Sciatic nerve (tissue), 2 donors: ENCODE results near the gene TMEM38B. TPM values are rescaled to one million over a fixed set of nuclear protein-coding genes. Genes with fewer than 3 reads are reported as not detected.
"Not testable (repeated sequence)": the region's sequence is repeated elsewhere in the genome, so short reads cannot be mapped to it uniquely, and the experiment has no call there.

Source experiments
- ATAC-seq: fragments of 200-7000 bp; cut with Tn5 transposase; one replicate; pipeline ENCODE4 v1.9.1; 2020; ENCODE audit warnings: mild to moderate bottlenecking, moderate library complexity
- DNase-seq: peaks from one replicate; pipeline ENCODE4 v3.0.0-alpha.2; 2020; ENCODE audit warnings: low spot score
- intact Hi-C: fragments of 100-400 bp; cut with DNase I; formaldehyde crosslinking; loops from one replicate; pipeline ENCODE4 v1.14.2; 2022
- total RNA-seq: library from RNA; stranded (reverse); fragmentation: NEBNext Ultra II Directional; extraction: Animal tissue kit (Norgen Biotek cat#: 25700); gene quantifications from one replicate; pipeline ENCODE4 v1.2.1, GENCODE V29; 2021
- donor health status: DM: no; HTN: no; CAD: no.
- donor health status: DM: no; HTN: no; CAD: no.

TMEM38B gene
- total RNA-seq, 1 donor from 2014 or later: 9.5 TPM

DNA sequence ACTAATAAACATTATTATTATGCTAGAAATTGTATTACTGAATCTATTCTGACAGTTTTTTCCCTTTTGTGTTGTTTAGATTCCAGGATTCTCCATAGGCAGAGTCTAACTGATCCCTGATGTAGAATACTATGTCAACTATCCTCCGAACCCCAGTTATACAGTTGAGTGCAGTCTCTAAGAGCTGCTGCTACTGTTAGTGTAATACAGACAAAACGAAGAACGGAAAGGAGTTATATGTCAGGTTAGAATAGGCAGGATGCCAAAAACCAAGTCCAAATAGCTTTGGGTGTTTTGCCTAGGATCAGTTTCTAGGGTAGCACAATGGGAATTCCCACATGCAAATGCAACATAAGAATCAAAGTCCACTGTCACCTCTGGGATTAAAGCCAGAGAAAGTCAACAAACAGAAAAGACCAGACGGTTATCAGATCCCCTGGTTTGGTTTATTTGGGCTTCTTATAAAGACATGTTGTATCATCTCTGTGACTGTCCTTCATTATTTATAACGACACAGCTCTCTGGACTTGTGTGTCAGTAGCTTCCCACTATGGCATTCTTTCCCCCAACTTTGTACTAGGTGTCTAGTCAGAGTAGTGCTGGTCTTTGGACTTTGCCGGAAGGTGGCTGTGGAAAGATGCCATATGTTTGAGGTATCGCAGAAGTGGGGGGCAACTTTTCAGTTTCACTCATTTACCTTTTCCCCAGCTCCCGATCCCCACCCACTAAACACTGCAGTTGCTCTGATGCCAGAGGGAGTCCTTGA lies 14.9 kb upstream of the TMEM38B start:
- intact Hi-C loops: no loop called here
- ATAC-seq: no peak
- DNase-seq: no peak

DNA sequence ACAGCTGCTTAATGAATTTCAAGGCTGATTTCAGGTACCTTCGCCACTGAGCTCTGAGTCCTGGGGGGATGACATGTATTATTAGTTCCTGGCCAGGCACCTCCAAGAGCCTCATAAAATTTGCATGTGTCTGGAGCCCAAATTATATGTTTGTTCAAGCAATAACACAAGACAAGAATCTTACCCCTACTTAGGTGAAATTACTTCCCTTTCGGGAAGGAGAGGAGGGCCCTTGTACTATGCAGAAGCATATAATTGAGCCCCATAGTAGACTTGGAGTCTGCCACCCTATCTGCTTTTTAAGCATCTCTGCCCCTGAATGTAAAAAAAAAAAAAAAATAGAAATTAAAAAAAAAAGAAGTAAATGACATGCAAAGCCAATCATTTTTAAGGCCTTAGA lies 13.0 kb upstream of the TMEM38B start:
- intact Hi-C loops: no loop called here
- no peak for DNase-seq
- no peak for ATAC-seq

DNA sequence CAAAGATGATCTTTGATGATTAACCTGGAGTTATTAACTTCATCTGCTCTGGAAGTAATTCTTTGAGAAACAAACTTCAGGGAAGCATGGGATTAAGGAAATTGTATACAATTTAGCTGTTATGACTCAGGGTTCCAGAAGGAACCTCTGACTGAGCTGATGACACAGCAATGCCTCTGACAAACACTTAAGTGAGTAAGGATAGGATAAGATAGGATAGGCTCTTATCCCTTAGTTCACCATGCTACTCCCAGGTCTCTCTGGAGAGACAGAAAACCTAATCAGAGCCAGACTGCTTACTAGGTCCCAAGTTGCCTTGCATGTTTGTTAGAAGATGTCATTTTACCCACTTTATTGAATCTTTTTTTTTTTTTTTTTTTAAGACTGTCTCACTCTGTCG lies 12.6 kb upstream of the TMEM38B start:
- intact Hi-C loops: no loop called here
- no peak for DNase-seq
- no peak for ATAC-seq

DNA sequence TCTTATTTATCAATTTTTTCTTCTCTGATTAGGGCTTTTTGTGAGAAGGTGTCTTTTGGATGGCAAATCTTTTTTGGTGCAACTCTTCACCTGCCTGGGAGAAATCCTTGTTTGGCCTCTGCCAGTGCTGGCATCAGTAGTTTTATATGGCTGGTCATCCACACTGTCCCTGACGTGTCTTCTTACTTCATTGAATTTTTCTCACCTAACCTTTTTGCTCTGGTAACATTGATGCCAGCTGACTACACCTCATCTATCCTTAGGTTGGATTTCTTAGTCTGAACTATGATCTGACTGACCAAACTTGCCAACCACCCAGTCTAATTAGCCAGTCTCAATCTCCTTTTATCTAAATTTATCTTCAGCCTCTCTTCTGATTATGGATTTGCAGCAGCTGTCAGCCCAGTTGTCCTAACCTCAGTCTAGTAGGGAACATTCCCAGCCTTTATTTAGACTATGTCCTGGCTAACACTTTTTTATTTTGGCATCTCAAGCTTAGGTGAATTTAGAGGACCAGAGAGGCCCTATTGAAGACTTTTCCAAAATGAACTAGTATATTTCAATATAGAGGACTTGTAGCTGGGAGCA lies 10.6 kb upstream of the TMEM38B start:
- no peak for ATAC-seq
- intact Hi-C loops: no loop called here
- no peak for DNase-seq

DNA sequence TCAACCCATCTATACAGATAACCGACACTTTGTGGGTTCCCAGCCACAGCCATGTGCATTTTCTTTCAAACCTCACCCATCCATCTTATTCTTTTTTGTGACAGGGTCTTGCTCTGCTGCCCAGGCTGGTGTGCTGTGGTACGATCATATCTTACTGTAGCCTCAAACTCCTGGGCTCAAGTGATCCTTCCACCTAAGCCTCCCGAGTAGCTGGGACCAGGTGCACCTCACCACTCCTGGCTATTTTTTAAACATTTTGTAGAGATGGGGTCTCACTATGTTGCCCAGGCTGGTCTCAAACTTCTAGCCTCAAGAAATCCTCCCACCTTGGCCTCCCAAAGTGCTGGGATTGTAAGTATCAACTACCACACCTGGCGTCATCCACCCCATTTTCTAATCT lies 7.4 kb upstream of the TMEM38B start:
- no peak for DNase-seq
- intact Hi-C loops: no loop called here
- no peak for ATAC-seq

GRCh38 chr9:105690742-105691141 lies 3.6 kb upstream of the TMEM38B start:
- intact Hi-C loops: no loop called here
- DNase-seq (no peak), ATAC-seq (no peak)

DNA sequence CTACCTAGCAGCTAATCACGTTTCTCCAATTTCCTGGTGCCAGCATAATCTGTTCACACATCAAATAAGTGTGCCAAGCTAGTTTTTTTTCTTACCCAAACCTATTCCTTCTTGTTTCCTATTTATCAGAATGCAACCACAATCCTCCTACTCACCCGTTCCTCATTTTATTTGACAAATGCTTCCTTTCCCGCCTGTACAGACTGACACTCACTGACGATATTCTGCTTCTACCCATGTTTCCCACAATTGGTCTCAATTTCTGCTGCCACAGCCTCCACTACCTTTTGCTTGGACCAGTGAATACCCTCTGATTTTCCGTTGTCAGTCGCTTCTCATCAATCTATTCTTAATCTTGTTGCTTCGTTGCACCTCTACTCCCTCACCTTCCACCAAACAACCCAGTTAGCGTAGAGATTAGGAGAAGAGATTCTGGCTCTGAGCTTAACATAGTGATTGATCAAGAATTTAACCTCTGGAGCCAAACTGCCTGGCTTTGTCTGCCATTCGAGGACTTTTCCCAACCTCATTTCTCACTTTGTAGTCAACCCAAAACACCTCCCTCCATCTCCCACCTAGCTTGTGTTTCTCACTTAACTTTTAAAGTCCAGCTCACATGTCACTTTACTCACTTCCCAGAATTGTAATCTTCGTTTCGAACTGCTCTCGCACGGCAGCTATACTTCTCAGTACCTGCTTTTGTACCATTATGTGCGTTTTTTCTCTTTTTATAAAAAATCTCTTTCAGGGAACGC lies 729 bp upstream of the TMEM38B start:
- ATAC-seq: no peak
- DNase-seq: no peak
- intact Hi-C loops: loop anchor here (1.0 kb wide), 1 partner anchor 24 kb away; no protein-coding TSS in a partner anchor

DNA sequence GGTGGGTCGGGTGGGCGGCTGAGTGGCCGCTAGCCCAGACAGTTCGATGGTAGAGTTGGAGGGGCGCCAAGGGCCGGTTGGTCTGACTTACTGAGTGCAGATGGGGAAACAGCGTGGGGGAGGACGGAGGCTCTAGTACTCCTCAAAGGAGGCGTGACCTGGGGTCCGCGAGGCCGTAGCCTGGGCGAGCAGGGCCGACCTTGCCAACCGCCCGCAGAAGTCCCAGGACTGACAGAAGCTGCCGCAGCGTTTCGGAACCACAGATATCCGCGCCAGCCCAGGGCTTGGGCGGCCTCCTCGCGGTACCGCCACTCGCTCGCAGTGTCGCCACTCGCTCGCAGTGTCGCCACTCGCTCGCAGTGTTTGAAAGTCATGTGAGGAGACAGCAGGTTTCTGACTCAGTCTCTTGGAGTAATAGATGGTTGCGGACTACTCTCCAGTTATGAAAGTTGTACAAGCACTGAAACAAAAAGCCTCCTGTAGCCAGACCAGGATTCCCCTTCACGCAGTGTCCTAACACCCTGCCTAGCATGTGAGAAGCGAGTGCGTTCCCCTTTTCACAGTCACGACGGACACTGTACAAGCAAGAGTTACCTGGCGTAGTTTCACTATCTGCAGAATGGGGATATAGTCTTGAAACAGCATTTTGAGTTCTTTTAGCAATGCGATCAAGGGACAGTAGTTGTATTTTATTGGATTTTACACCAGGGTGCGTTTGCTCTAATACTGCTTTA lies 674 bp downstream of the TMEM38B start:
- peak; percentile 87 for ATAC-seq
- peak; percentile 80 for DNase-seq
- intact Hi-C loops: no loop called here

GRCh38 chr9:105696219-105696793 lies 2.0 kb downstream of the TMEM38B start:
- ATAC-seq (no peak), DNase-seq (no peak)
- intact Hi-C loops: no loop called here

- intact Hi-C loops: no loop called here
- DNase-seq: no peak
- no peak for ATAC-seq
These were observed 3.5 kb downstream of the TMEM38B start for GRCh38 chr9:105697871-105698270.

- intact Hi-C loops: no loop called here
- no peak for ATAC-seq
- DNase-seq: no peak
These were observed 4.1 kb downstream of the TMEM38B start for GRCh38 chr9:105698348-105698870.

DNA sequence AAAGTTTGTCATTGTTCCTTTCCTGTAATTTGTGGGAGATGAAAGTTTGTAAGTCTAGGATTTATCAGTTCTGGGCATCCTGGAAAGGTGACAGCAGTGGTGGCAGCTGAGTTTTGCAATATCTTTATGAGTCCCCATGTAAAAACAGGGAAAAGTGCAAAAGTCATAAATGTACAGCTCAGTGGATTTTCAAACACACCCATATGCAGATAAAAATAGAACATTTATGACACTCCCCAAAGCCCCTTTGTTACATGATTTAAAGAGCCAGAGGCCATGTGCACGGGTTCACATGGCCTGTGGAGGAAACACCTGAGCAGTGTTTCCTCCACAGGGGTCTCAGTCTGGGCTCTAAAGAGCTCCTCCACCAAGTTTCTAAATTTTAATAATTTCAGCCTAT lies 6.3 kb downstream of the TMEM38B start:
- ATAC-seq (no peak), DNase-seq (no peak)
- intact Hi-C loops: no loop called here

DNA sequence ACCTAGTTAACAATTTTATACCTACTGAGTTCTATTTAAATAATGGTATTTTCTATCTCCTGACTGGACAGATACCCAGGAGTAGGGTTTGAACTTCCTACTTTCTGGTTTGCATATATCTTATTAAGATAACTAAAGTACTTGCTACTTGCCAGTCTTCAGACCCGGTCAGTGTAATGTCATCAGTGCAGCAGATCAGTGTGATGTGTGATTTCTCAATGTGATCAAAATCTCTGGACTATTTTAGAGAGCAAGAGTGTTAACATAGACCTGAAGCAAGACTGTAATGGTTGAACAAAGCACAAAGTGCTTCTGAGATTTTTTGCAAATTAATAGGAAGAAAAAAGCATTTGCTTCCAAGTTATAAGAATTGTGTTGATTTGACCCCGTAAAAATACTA lies 6.8 kb downstream of the TMEM38B start:
- DNase-seq (no peak), ATAC-seq (no peak)
- intact Hi-C loops: no loop called here

DNA sequence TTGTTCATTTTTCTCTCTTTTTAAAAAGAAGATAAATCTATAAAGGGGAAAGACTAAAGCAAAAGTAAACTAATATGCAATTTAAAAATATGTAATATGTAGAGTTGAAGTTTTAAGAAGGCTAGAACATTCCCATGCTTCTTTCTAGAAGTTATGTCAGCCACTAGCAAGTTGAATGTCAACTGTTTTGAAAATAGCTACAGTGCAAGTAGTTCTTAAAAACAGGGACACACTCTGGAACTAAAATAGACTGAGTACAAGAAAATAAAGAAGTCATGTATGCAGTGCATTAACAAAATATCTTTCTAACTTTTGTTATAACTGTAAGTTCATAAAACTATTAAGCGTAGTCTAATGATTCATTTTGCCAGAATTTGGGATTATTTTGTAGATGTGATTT lies 7.9 kb downstream of the TMEM38B start:
- ATAC-seq (no peak), DNase-seq (no peak)
- intact Hi-C loops: no loop called here

GRCh38 chr9:105703638-105704037 lies 9.3 kb downstream of the TMEM38B start:
- ATAC-seq, DNase-seq, intact Hi-C loops: not testable (repeated sequence)

GRCh38 chr9:105706156-105706555 lies 11.8 kb downstream of the TMEM38B start:
- ATAC-seq (no peak), DNase-seq (no peak)
- intact Hi-C loops: no loop called here

DNA sequence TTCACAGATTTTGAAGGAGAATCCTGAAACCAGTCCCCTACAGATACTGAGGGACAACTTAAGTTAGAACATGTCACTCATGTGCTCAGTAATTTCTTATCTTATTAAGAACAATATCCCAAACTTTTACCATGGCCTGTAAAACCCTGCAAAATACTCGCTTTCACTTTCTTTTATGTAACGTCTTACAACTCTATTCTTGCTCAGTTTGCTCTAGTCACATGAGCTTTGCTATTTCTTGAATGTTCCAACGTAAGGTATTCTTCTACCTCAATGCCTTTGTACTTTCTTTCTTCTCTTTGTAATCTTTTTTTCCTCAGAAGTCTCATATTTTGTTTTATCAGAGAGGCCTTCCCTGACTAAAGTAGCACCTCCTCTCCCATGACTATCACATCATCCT lies 14.1 kb downstream of the TMEM38B start:
- ATAC-seq (no peak), DNase-seq (no peak)
- intact Hi-C loops: no loop called here

GRCh38 chr9:105710638-105711037 lies 16.3 kb downstream of the TMEM38B start:
- ATAC-seq (no peak), DNase-seq (no peak)
- intact Hi-C loops: no loop called here

GRCh38 chr9:105711867-105712266 lies 17.5 kb downstream of the TMEM38B start:
- intact Hi-C loops: no loop called here

More at GRCh38 chr9:105711867-105712266, 17.5 kb downstream of the TMEM38B start:
- no peak for ATAC-seq
- no peak for DNase-seq
